Measurements from ENCODE around the gene MFSD2B. TPM values are rescaled to one million over a fixed set of nuclear protein-coding genes. Genes with fewer than 3 reads are reported as not detected.
A peak's percentile ranks its signal among the peaks of the same experiment; 100 is the strongest.

Gene MFSD2B
- total and polyA plus RNA-seq, 9 donors, result 0.02 to 0.47 (median 0.11) TPM; not detected in 5

DNA sequence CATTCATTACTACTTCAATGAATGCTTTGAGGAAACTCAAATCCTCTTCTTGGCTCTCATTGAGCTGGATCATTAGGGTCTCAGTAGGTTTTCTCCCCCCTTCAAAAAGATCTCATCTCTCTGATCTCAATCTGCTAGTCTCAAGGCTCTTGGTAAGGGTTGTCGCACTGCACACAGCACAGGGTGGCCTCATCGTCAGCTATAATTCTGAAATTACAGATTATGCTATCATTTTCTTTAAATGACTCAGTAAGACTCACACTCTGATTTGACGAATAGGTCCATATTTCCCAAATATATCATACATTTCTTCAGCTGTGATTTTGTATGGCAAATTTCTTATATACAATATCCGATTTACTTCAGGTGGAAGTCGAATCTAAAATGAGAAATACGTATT, 63.9 kb downstream of the MFSD2B start:
- H3K27ac ChIP-seq, result no peak overlapping the region
- H3K4me3 ChIP-seq, result no peak overlapping the region
- DNase-seq, result no peak
- no peaks in the 10 kb centered on the region for H3K9me3 ChIP-seq
- WGBS, 3 donors, result 86 to 90% (median 86%) methylated on average over 6 of the region's 6 CpGs
- H3K4me1 ChIP-seq (ENCODE audit: insufficient read depth), result peaks cover 2% of the 10 kb centered on the region
- no peaks in the 10 kb centered on the region for H3K36me3 ChIP-seq
- H3K27me3 ChIP-seq, result no peaks in the 10 kb centered on the region
- intact Hi-C loops (cut with DNase I), result no loop called here
- TF ChIP-seq CTCF (IDR thresholded peaks at IDR 0.05), result no peak
- TF ChIP-seq EP300 (IDR thresholded peaks at IDR 0.05), result no peak
- TF ChIP-seq POLR2A (IDR thresholded peaks at IDR 0.05), result no peak

DNA sequence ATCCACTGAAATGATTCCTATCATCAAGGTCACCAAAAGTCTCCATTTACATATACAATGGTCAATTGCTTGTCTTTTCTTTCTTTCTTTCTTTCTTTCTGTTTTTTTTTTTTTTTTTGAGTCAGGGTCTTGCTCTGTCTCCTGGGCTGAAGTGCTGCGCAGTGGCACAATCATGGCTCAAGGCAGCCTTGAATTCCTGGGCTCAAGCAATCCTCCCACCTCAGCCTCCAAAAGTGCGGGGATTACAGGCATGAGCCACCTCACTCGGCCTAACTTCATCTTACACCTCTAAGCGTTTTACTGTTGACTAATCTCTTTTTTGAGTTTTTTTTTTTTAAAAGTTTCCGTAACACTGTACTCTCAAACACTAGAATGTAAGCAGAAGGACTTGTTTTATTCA, 65.4 kb downstream of the MFSD2B start:
- TF ChIP-seq POLR2A (IDR thresholded peaks at IDR 0.05), result no peak
- no peaks in the 10 kb centered on the region for H3K27me3 ChIP-seq
- no peaks in the 10 kb centered on the region for H3K9me3 ChIP-seq
- 54 to 56% (median 55%) methylated on average over 5 of the region's 5 CpGs for WGBS, 3 donors
- peaks cover 2% of the 10 kb centered on the region for H3K4me1 ChIP-seq (ENCODE audit: insufficient read depth)
- DNase-seq, result no peak
- H3K4me3 ChIP-seq, result peak overlapping the region; percentile 78
- no peak overlapping the region for H3K27ac ChIP-seq
- intact Hi-C loops (cut with DNase I), result loop anchor here in 1 of 4 donors (5.0 kb wide), 1 partner anchor 148 kb away; the partner anchor contains the start of gene ATAD2B
- no peaks in the 10 kb centered on the region for H3K36me3 ChIP-seq

Small RNAs within 50 kb of the gene (small RNA-seq; reads per million reads assigned to genes)
- not detected for gene RN7SL610P
- gene RNU6-370P, result not detected

Other genes starting within 250 kb of the MFSD2B start
- 10 to 100 TPM; 15.0 to 29.6 (median 23.6) TPM for gene ATAD2B, start 83.0 kb upstream of the MFSD2B start, total RNA-seq
- gene ATAD2B, start 83.0 kb upstream of the MFSD2B start, polyA plus RNA-seq, result 1 to 10 TPM; 4.5 to 6.0 TPM
- gene UBXN2A, start 69.6 kb upstream of the MFSD2B start, total RNA-seq, result 10 to 100 TPM in 6 of 7 donors, 1 to 10 TPM in 1; 10.0 to 15.8 (median 14.0) TPM
- 10 to 100 TPM in 1 of 2 donors, 1 to 10 TPM in 1; 6.0 to 16.3 TPM for gene UBXN2A, start 69.6 kb upstream of the MFSD2B start, polyA plus RNA-seq
- 10 to 100 TPM in 5 of 7 donors, 1 to 10 TPM in 2; 3.8 to 16.0 (median 12.1) TPM for gene WDCP, start 37.3 kb downstream of the MFSD2B start, total RNA-seq
- 1 to 10 TPM; 4.0 to 6.7 TPM for gene WDCP, start 37.3 kb downstream of the MFSD2B start, polyA plus RNA-seq
- 10 to 100 TPM in 1 of 7 donors, 1 to 10 TPM in 6; 3.9 to 11.0 (median 5.7) TPM for gene FKBP1B, start 39.7 kb downstream of the MFSD2B start, total RNA-seq
- 1 to 10 TPM; 4.7 to 8.0 TPM for gene FKBP1B, start 39.7 kb downstream of the MFSD2B start, polyA plus RNA-seq
- 100 to 1,000 TPM in 2 of 7 donors, 10 to 100 TPM in 5; 60.6 to 145 (median 76.8) TPM for gene SF3B6, start 66.2 kb downstream of the MFSD2B start, total RNA-seq
- gene SF3B6, start 66.2 kb downstream of the MFSD2B start, polyA plus RNA-seq, result 100 to 1,000 TPM; 115 to 120 TPM
- 10 to 100 TPM in 4 of 7 donors, 1 to 10 TPM in 3; 1.6 to 28.1 (median 10.3) TPM for gene TP53I3, start 74.7 kb downstream of the MFSD2B start, total RNA-seq
- 10 to 100 TPM; 10.2 to 15.1 TPM for gene TP53I3, start 74.7 kb downstream of the MFSD2B start, polyA plus RNA-seq
- 1 to 10 TPM in 4 of 7 donors, under 1 TPM in 3; 0.50 to 4.4 (median 1.3) TPM for gene PFN4, start 113.2 kb downstream of the MFSD2B start, total RNA-seq
- gene PFN4, start 113.2 kb downstream of the MFSD2B start, polyA plus RNA-seq, result 1 to 10 TPM in 1 of 2 donors, under 1 TPM in 1; 0.18 to 1.1 TPM
- 10 to 100 TPM; 24.6 to 76.8 (median 69.0) TPM for gene FAM228B, start 113.4 kb downstream of the MFSD2B start, total RNA-seq
- 10 to 100 TPM; 28.0 to 34.8 TPM for gene FAM228B, start 113.4 kb downstream of the MFSD2B start, polyA plus RNA-seq
- gene FAM228A, start 165.0 kb downstream of the MFSD2B start, total RNA-seq, result 1 to 10 TPM; 1.1 to 2.5 (median 1.8) TPM
- gene FAM228A, start 165.0 kb downstream of the MFSD2B start, polyA plus RNA-seq, result 1 to 10 TPM; 1.3 to 2.0 TPM